PC-3 (cell line): Measurements from ENCODE around the gene ATP8A1. TPM values are rescaled to one million over a fixed set of nuclear protein-coding genes. Genes with fewer than 3 reads are reported as not detected.

Experiments
- ATAC-seq: fragments of 200-7000 bp; cut with Tn5 transposase; 2 replicates; pipeline ENCODE4 v1.9.1; 2020; ENCODE audit warnings: mild to moderate bottlenecking, moderate library complexity
- BruUV-seq: library from RNA; stranded (reverse); fragments of 400-500 nt; replicated peaks from 2 replicates; lab custom pipeline; 2021; lab: Mats Ljungman, UMichigan
- CTCF ChIA-PET: fragments of 300-600 bp; sonication (Branson Sonifier 250); formaldehyde crosslinking; loops from one replicate; lab custom pipeline; 2022; ENCODE audit warnings: antibody characterized with exemption; lab: Charles Lee
- POLR2A ChIA-PET: fragments of 300-600 bp; sonication (Branson Sonifier 250); formaldehyde crosslinking; loops from one replicate; lab custom pipeline; 2022; ENCODE audit warnings: antibody characterized with exemption; ENCODE audit not compliant: unreplicated experiment; lab: Charles Lee
- DNase-seq: peaks from one replicate; pipeline ENCODE4 v3.0.0-alpha.2; 2015
- H2AFZ ChIP-seq: fragments of 300-600 bp; sonication (generic); 2 replicates; pipeline ENCODE4 v1.6.0; 2016; ENCODE audit warnings: antibody characterized with exemption, low read length
- H3F3A ChIP-seq: fragments of 300-600 bp; sonication (generic); one replicate; pipeline ENCODE4 v1.6.0; 2017; ENCODE audit warnings: antibody characterized with exemption, low read length, control low read depth, mild to moderate bottlenecking; ENCODE audit not compliant: unreplicated experiment
- H3K27ac ChIP-seq: fragments of 300-600 bp; sonication (generic); 2 replicates; pipeline ENCODE4 v1.5.1; 2016; ENCODE audit warnings: mild to moderate bottlenecking, low read length
- H3K27me3 ChIP-seq: fragments of 300-600 bp; sonication (generic); 2 replicates; pipeline ENCODE4 v1.6.1; 2016; ENCODE audit warnings: low read length, mixed read lengths
- H3K36me3 ChIP-seq: fragments of 300-600 bp; sonication (generic); 2 replicates; pipeline ENCODE4 v1.6.1; 2016; ENCODE audit warnings: low read depth, mixed run types, low read length, mixed read lengths
- H3K4me1 ChIP-seq: fragments of 300-600 bp; sonication (generic); 2 replicates; pipeline ENCODE4 v1.5.1; 2016; ENCODE audit warnings: low read length; ENCODE audit not compliant: insufficient read depth
- H3K4me2 ChIP-seq: fragments of 300-600 bp; sonication (generic); 2 replicates; pipeline ENCODE4 v1.6.0; 2016; ENCODE audit warnings: low read length
- H3K4me3 ChIP-seq: fragments of 300-600 bp; sonication (generic); 2 replicates; pipeline ENCODE4 v1.5.1; 2016; ENCODE audit warnings: mild to moderate bottlenecking, low read length, mixed read lengths
- H3K79me2 ChIP-seq: fragments of 300-600 bp; sonication (generic); 2 replicates; pipeline ENCODE4 v1.6.1; 2017; ENCODE audit warnings: low read length, mixed read lengths
- H3K9ac ChIP-seq: fragments of 300-600 bp; sonication (generic); 2 replicates; pipeline ENCODE4 v1.6.0; 2016; ENCODE audit warnings: mild to moderate bottlenecking, low read length
- H3K9me2 ChIP-seq: fragments of 300-600 bp; sonication (generic); replicated peaks from 2 replicates; pipeline ENCODE4 v1.6.1; 2016; ENCODE audit warnings: mixed run types, low read length, mixed read lengths
- H3K9me3 ChIP-seq: fragments of 300-600 bp; sonication (generic); 2 replicates; pipeline ENCODE4 v1.6.1; 2016; ENCODE audit warnings: low read length, mixed read lengths
- H4K20me1 ChIP-seq: fragments of 300-600 bp; sonication (generic); 2 replicates; pipeline ENCODE4 v1.6.1; 2016; ENCODE audit warnings: low read length, mixed read lengths
- EZH2 ChIP-seq: fragments of 300-600 bp; sonication (generic); IDR thresholded peaks from one replicate; pipeline ENCODE4 v1.6.1; 2017; ENCODE audit warnings: antibody characterized with exemption, mild to moderate bottlenecking, low read length; ENCODE audit not compliant: unreplicated experiment
- EZH2phosphoT487 ChIP-seq: fragments of 300-600 bp; sonication (generic); IDR thresholded peaks from 2 replicates; pipeline ENCODE4 v1.6.1; 2018; ENCODE audit warnings: mild to moderate bottlenecking, antibody characterized with exemption, low read length, borderline replicate concordance
- intact Hi-C: fragments of 100-400 bp; cut with micrococcal nuclease; formaldehyde crosslinking; loops from 2 replicates; pipeline ENCODE4 v1.9.0; 2023
- total RNA-seq: library from RNA; depleted of rRNA; stranded (reverse); fragments of >200 nt; gene quantifications from 2 replicates; pipeline ENCODE4 v1.2.3, GENCODE V29; 2014
- TF ChIP-seq, protein P1 (sequence below): fragments of 300-600 bp; sonication (generic); conservative IDR thresholded peaks from 2 replicates; pipeline ENCODE4 v1.5.1; 2017; ENCODE audit warnings: antibody characterized with exemption, low read depth, mild to moderate bottlenecking, low read length

ATP8A1 gene
- total RNA-seq, 1 experiment from 2014 or later = 3.9 TPM

DNA sequence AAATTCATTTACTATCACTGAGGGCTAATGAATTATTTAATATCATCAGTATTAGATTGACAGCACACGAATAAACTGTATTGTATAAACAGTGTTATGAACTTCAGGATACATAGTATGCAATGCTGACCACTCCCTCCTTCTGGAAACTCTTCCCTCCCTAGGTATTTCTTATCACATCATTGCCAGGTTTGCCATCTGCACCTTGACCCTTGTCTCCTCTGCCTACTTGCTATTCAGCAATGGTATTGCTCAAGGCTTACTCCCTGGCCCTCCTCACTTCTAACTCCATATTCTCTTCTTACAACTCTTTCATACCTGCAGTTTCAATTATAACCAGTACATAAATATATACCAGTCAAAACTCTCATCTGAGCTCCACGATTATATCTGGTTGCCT lies 38.9 kb downstream of the ATP8A1 start:
- Histone ChIP-seq H3F3A (no peaks in the 10 kb centered on the region), H4K20me1 (no peaks in the 10 kb centered on the region), H3K4me1 (no peaks in the 10 kb centered on the region), H3K36me3 (no peaks in the 10 kb centered on the region), H3K9ac (no peak overlapping the region), H3K9me2 (no peaks in the 10 kb centered on the region), H3K27ac (no peak overlapping the region), H3K79me2 (no peaks in the 10 kb centered on the region), H3K4me3 (no peak overlapping the region), H3K9me3 (no peaks in the 10 kb centered on the region), H3K4me2 (no peak overlapping the region), H3K27me3 (no peaks in the 10 kb centered on the region), H2AFZ (no peak overlapping the region)
- CTCF ChIA-PET = no interaction called here
- POLR2A ChIA-PET = no interaction called here
- intact Hi-C loops = no loop called here
- no peak for TF ChIP-seq EZH2phosphoT487
- ATAC-seq (no peak), DNase-seq (no peak)
- BruUV-seq = no TSS peak

DNA sequence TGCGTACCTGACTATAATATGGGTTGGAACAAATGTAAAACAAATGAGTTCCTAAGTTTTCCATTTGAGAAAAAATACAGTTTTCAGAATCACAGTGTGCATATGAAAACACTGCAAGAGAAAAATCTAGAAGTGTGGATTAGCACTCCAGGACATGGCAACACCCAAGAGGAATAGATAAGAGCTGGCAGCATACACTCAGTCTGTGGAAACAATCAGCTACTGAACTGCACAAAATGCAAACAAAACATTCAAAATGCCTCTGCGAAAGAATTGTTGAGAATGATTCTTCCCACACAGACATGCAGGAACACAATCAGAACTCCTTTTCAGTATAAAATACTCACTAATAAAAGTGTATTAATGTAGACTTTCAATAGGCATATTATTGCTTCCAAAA lies 39.9 kb downstream of the ATP8A1 start:
- H3K27me3 ChIP-seq = no peaks in the 10 kb centered on the region
- no peak for TF ChIP-seq EZH2phosphoT487
- no peak for TF ChIP-seq EZH2
- TF ChIP-seq, protein P1, sequence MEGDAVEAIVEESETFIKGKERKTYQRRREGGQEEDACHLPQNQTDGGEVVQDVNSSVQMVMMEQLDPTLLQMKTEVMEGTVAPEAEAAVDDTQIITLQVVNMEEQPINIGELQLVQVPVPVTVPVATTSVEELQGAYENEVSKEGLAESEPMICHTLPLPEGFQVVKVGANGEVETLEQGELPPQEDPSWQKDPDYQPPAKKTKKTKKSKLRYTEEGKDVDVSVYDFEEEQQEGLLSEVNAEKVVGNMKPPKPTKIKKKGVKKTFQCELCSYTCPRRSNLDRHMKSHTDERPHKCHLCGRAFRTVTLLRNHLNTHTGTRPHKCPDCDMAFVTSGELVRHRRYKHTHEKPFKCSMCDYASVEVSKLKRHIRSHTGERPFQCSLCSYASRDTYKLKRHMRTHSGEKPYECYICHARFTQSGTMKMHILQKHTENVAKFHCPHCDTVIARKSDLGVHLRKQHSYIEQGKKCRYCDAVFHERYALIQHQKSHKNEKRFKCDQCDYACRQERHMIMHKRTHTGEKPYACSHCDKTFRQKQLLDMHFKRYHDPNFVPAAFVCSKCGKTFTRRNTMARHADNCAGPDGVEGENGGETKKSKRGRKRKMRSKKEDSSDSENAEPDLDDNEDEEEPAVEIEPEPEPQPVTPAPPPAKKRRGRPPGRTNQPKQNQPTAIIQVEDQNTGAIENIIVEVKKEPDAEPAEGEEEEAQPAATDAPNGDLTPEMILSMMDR = no peak
- CTCF ChIA-PET = no interaction called here
- no peaks in the 10 kb centered on the region for H3K9me3 ChIP-seq
- H3K9ac ChIP-seq = no peak overlapping the region
- no peak overlapping the region for H3K4me2 ChIP-seq
- no peaks in the 10 kb centered on the region for H4K20me1 ChIP-seq
- DNase-seq (no peak), ATAC-seq (no peak)
- BruUV-seq = no TSS peak
- POLR2A ChIA-PET = no interaction called here
- no peaks in the 10 kb centered on the region for H3K9me2 ChIP-seq
- no peaks in the 10 kb centered on the region for H3K79me2 ChIP-seq
- H3K36me3 ChIP-seq = no peaks in the 10 kb centered on the region
- H3K27ac ChIP-seq = no peak overlapping the region
- H2AFZ ChIP-seq = no peak overlapping the region
- H3F3A ChIP-seq = no peaks in the 10 kb centered on the region
- no peaks in the 10 kb centered on the region for H3K4me1 ChIP-seq
- intact Hi-C loops = no loop called here
- H3K4me3 ChIP-seq = no peak overlapping the region

DNA sequence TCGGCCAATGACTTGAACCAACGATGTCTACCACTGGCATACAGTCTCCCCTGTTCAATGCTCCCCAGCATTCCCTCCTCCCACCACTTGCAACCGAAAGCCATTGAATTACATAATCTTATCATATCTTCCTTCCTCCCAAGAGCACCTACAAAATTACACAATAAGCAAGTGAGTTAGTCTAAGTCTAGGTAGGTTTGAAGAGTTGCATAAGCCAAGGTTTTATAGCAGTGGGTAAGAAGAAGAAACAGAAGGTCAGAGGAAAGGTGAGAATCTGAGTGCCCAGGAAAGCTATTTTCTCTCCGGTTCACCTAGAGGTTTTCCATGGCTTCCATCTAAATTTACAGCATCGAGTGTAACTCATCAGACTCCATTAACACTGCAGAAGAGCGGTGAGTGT lies 40.3 kb downstream of the ATP8A1 start:
- H2AFZ ChIP-seq = no peak overlapping the region
- CTCF ChIA-PET = no interaction called here

More for the DNA sequence above, 40.3 kb downstream of the ATP8A1 start:
- POLR2A ChIA-PET = no interaction called here
- no peaks in the 10 kb centered on the region for H3F3A ChIP-seq
- no TSS peak for BruUV-seq
- no peak overlapping the region for H3K4me3 ChIP-seq
- DNase-seq = no peak
- no peaks in the 10 kb centered on the region for H3K4me1 ChIP-seq
- no peaks in the 10 kb centered on the region for H3K79me2 ChIP-seq
- H3K9ac ChIP-seq = no peak overlapping the region
- H3K9me3 ChIP-seq = no peaks in the 10 kb centered on the region
- no peaks in the 10 kb centered on the region for H3K36me3 ChIP-seq
- ATAC-seq = no peak
- H3K9me2 ChIP-seq = no peaks in the 10 kb centered on the region
- H3K27ac ChIP-seq = no peak overlapping the region
- TF ChIP-seq, protein P1 = no peak
- TF ChIP-seq EZH2phosphoT487 (no peak), EZH2 (no peak)
- no peaks in the 10 kb centered on the region for H4K20me1 ChIP-seq
- no peak overlapping the region for H3K4me2 ChIP-seq
- intact Hi-C loops = no loop called here
- H3K27me3 ChIP-seq = no peaks in the 10 kb centered on the region
